HG03439 (cell line): ENCODE measurements around the gene ZNF646.

Source experiments
- ATAC-seq: cut with Tn5 transposase; IDR thresholded peaks from one replicate; pipeline ENCODE4 v1.9.1; 2021; ENCODE audit warnings: mild to moderate bottlenecking, moderate library complexity; ENCODE audit not compliant: unreplicated experiment

The ZNF646 gene

GRCh38 chr16:31130336-31130891 lies 56.2 kb downstream of the ZNF646 start:
- ATAC-seq: no peak

- no peak for ATAC-seq
These were observed 56.7 kb downstream of the ZNF646 start for GRCh38 chr16:31130899-31131298.

GRCh38 chr16:31131416-31131815 lies 57.2 kb downstream of the ZNF646 start:
- ATAC-seq: no peak

GRCh38 chr16:31131841-31132271 lies 57.6 kb downstream of the ZNF646 start:
- ATAC-seq: no peak

GRCh38 chr16:31132303-31132979 lies 58.2 kb downstream of the ZNF646 start:
- no peak for ATAC-seq

GRCh38 chr16:31133046-31133501 lies 58.9 kb downstream of the ZNF646 start:
- ATAC-seq: no peak
